ENCODE measurements around the gene C17orf75.

C17orf75 gene

GRCh38 chr17:32302860-32303649 lies 38.9 kb downstream of the C17orf75 start:
- no peak for DNase-seq

GRCh38 chr17:32302037-32302436 lies 39.9 kb downstream of the C17orf75 start:
- DNase-seq = no peak

GRCh38 chr17:32299580-32300164 lies 42.3 kb downstream of the C17orf75 start:
- DNase-seq = no peak

- DNase-seq = no peak
Measured at GRCh38 chr17:32298721-32299579, 43.0 kb downstream of the C17orf75 start.

GRCh38 chr17:32298298-32298697 lies 43.7 kb downstream of the C17orf75 start:
- no peak for DNase-seq

GRCh38 chr17:32297860-32298259 lies 44.1 kb downstream of the C17orf75 start:
- no peak for DNase-seq

- no peak for DNase-seq
Measured at GRCh38 chr17:32297424-32297823, 44.5 kb downstream of the C17orf75 start.

GRCh38 chr17:32292094-32292493 lies 49.9 kb downstream of the C17orf75 start:
- no peak for DNase-seq

- no peak for DNase-seq
Measured at GRCh38 chr17:32289471-32290070, 52.4 kb downstream of the C17orf75 start.

GRCh38 chr17:32288615-32289014 lies 53.4 kb downstream of the C17orf75 start:
- no peak for DNase-seq

GRCh38 chr17:32287804-32288511 lies 54.0 kb downstream of the C17orf75 start:
- no peak for DNase-seq

- no peak for DNase-seq
Measured at GRCh38 chr17:32286518-32286900, 55.5 kb downstream of the C17orf75 start.

GRCh38 chr17:32285746-32286517 lies 56.0 kb downstream of the C17orf75 start:
- DNase-seq = no peak

GRCh38 chr17:32285306-32285705 lies 56.7 kb downstream of the C17orf75 start:
- no peak for DNase-seq

- DNase-seq = no peak
Measured at GRCh38 chr17:32283745-32284201, 58.2 kb downstream of the C17orf75 start.

GRCh38 chr17:32281011-32281451 lies 60.9 kb downstream of the C17orf75 start:
- DNase-seq = no peak

- DNase-seq = no peak
Measured at GRCh38 chr17:32279891-32280716, 61.9 kb downstream of the C17orf75 start.

GRCh38 chr17:32278815-32279214 lies 63.2 kb downstream of the C17orf75 start:
- no peak for DNase-seq

All from activated effector memory CD4-positive, alpha-beta T cell treated with anti-CD3 and anti-CD28 coated beads, Interleukin-2, amount 50 U/mL, for 16 hours (primary cell).